Endothelial cell of umbilical vein (primary cell): ENCODE measurements around the gene SENP7. TPM values are rescaled to one million over a fixed set of nuclear protein-coding genes. Genes with fewer than 3 reads are reported as not detected.

Experiments used
- BruUV-seq: library from RNA; stranded (reverse); fragments of 400-500 nt; replicated peaks from 2 replicates; lab custom pipeline; 2021; lab: Mats Ljungman, UMichigan
- CTCF ChIA-PET: fragments of 300-600, 350-600 bp; sonication (Branson Sonifier 250); formaldehyde crosslinking; loops from one replicate; lab custom pipeline; 2021; ENCODE audit warnings: antibody characterized with exemption, inconsistent platforms; lab: Charles Lee
- POLR2A ChIA-PET: fragments of 300-600, 350-600 bp; sonication (Branson Sonifier 250); formaldehyde crosslinking; loops from one replicate; lab custom pipeline; 2021; ENCODE audit warnings: antibody characterized with exemption, inconsistent platforms; lab: Charles Lee
- DNase-seq: peaks from one replicate; pipeline ENCODE4 v3.0.0-alpha.2; 2011; ENCODE audit warnings: low read depth, low spot score
- FAIRE-seq: peaks from 2 replicates; lab custom pipeline; 2011; peaks lifted over from hg19 to GRCh38; lab: Jason Lieb, UNC
- H2AFZ ChIP-seq: 2 replicates; pipeline ENCODE4 v1.6.0; 2012; ENCODE audit warnings: low read depth, low read length, control low read depth, inconsistent platforms
- H3K27ac ChIP-seq: 2 replicates; pipeline ENCODE4 v1.5.1; 2011; ENCODE audit warnings: low read depth, mild to moderate bottlenecking, control low read depth, low read length, moderate library complexity; ENCODE audit not compliant: insufficient read depth
- H3K27me3 ChIP-seq, 2 experiments: 2 replicates each; pipeline versions ENCODE4 v1.6.0 to v1.6.1; 2011; ENCODE audit warnings: low read length in 2 of 2, mixed read lengths in 1 of 2; ENCODE audit not compliant: control insufficient read depth in 2 of 2, insufficient read depth in 2 of 2
- H3K36me3 ChIP-seq, 2 experiments: 2 replicates in 1 of 2; 3 replicates in 1 of 2; pipeline ENCODE4 v1.5.1; 2011; ENCODE audit warnings: low read length in 2 of 2, mild to moderate bottlenecking in 1 of 2, moderate library complexity in 1 of 2; ENCODE audit not compliant: control insufficient read depth in 2 of 2, insufficient read depth in 2 of 2; ENCODE audit errors: extremely low read depth in 1 of 2
- H3K4me1 ChIP-seq: 3 replicates; pipeline ENCODE4 v1.5.1; 2011; ENCODE audit warnings: mild to moderate bottlenecking, low read length; ENCODE audit not compliant: control insufficient read depth, insufficient read depth; ENCODE audit errors: extremely low read depth
- H3K4me2 ChIP-seq: 2 replicates; pipeline ENCODE4 v1.6.1; 2011; ENCODE audit warnings: low read length, control low read depth, mixed read lengths; ENCODE audit not compliant: insufficient read depth
- H3K4me3 ChIP-seq, 3 experiments: fragments of 200-600 bp in 1 of 3; sonication (generic), shearing (Covaris generic) in 1 of 3; replicated peaks in 1 of 3; 2 replicates each; pipeline ENCODE4 v1.5.1; 2011 to 2016; ENCODE audit warnings: control low read depth in 3 of 3, low read length in 3 of 3, mild to moderate bottlenecking in 2 of 3, inconsistent platforms in 1 of 3, low read depth in 1 of 3, moderate library complexity in 1 of 3; ENCODE audit not compliant: insufficient read depth in 1 of 3
- H3K79me2 ChIP-seq: 2 replicates; pipeline ENCODE4 v1.6.0; 2012; ENCODE audit warnings: low read length, inconsistent platforms; ENCODE audit not compliant: control insufficient read depth, insufficient read depth
- H3K9ac ChIP-seq: replicated peaks from 2 replicates; pipeline ENCODE3; 2011; ENCODE audit warnings: low read length, control low read depth; ENCODE audit not compliant: insufficient read depth; ENCODE audit errors: extremely low read depth
- H3K9me1 ChIP-seq: replicated peaks from 3 replicates; pipeline ENCODE4 v1.6.0; 2011; ENCODE audit warnings: mild to moderate bottlenecking, low read length; ENCODE audit not compliant: control insufficient read depth, insufficient read depth; ENCODE audit errors: extremely low read depth
- H3K9me3 ChIP-seq: replicated peaks from 2 replicates; pipeline ENCODE4 v1.5.1; 2012; ENCODE audit warnings: low read length, inconsistent platforms; ENCODE audit not compliant: control insufficient read depth, insufficient read depth
- H4K20me1 ChIP-seq: replicated peaks from 2 replicates; pipeline ENCODE3; 2011; ENCODE audit warnings: mild to moderate bottlenecking, low read length; ENCODE audit not compliant: control insufficient read depth, insufficient read depth; ENCODE audit errors: extremely low read depth
- EZH2 ChIP-seq: IDR thresholded peaks from 2 replicates; pipeline ENCODE4 v1.6.1; 2012; ENCODE audit warnings: borderline replicate concordance, low read depth, mild to moderate bottlenecking, moderate library complexity, low read length, inconsistent platforms; ENCODE audit not compliant: severe bottlenecking
- FOS ChIP-seq: IDR thresholded peaks from 2 replicates; pipeline ENCODE4 v1.6.1; 2011; ENCODE audit warnings: mild to moderate bottlenecking, low read length, moderate library complexity, borderline replicate concordance; ENCODE audit not compliant: insufficient read depth
- GATA2 ChIP-seq: IDR thresholded peaks from 2 replicates; pipeline ENCODE4 v1.7.0; 2011; ENCODE audit warnings: low read depth, mild to moderate bottlenecking, moderate library complexity, mixed read lengths, low read length; ENCODE audit not compliant: insufficient read length, insufficient read depth
- JUN ChIP-seq: IDR thresholded peaks from 2 replicates; pipeline ENCODE4 v1.6.1; 2011; ENCODE audit warnings: borderline replicate concordance, low read depth; ENCODE audit not compliant: insufficient read length, insufficient read depth
- MYC ChIP-seq: IDR thresholded peaks from one replicate; pipeline ENCODE4 v1.6.1; 2011; ENCODE audit warnings: mild to moderate bottlenecking, low read depth, low read length
- POLR2A ChIP-seq: IDR thresholded peaks from 2 replicates; pipeline ENCODE4 v1.6.1; 2012; ENCODE audit warnings: low read depth, mild to moderate bottlenecking, control low read depth, low read length
- POLR2AphosphoS5 ChIP-seq: IDR thresholded peaks from 2 replicates; pipeline ENCODE4 v1.6.1; 2012; ENCODE audit warnings: low read depth, mild to moderate bottlenecking, control low read depth, low read length, moderate library complexity; ENCODE audit not compliant: insufficient read depth
- dilution Hi-C: fragments of 300-500 bp; cut with MboI; formaldehyde crosslinking; loops from one replicate; pipeline ENCODE4 v1.15.0; 2019; ENCODE audit warnings: low sequenced_read_pairs; ENCODE audit not compliant: extremely low pct_ligation_motif_present
- intact Hi-C: fragments of 100-400 bp; cut with micrococcal nuclease; formaldehyde crosslinking; loops from one replicate; pipeline ENCODE4 v1.10.0; 2022
- polyA plus RNA-seq, 4 experiments: library from polyadenylated mRNA; depleted of rRNA in 3 of 4; stranded (reverse) in 3 of 4; unstranded in 1 of 4; fragments of >200 nt; gene quantifications; 2 replicates each; pipeline versions ENCODE4 v1.2.1 to v1.2.3, GENCODE V29; 2011 to 2012; ENCODE audit warnings: missing spikeins in 1 of 4
- total RNA-seq: library from RNA; stranded (reverse); gene quantifications from 2 replicates; pipeline ENCODE4 v1.2.3, GENCODE V29; 2021
- TF ChIP-seq, protein P1 (sequence below), 2 donors: IDR thresholded peaks; 1 replicate in 1 of 2; 2 replicates in 1 of 2; pipeline ENCODE4 v1.5.1; 2011; ENCODE audit warnings: low read length in 2 of 2, mild to moderate bottlenecking in 2 of 2, moderate library complexity in 2 of 2, control low read depth in 1 of 2, inconsistent platforms in 1 of 2, low read depth in 1 of 2; ENCODE audit not compliant: insufficient read depth in 1 of 2; ENCODE audit errors: extremely low read depth in 1 of 2
- TF ChIP-seq, protein P2 (sequence below): IDR thresholded peaks from 2 replicates; pipeline ENCODE4 v1.6.1; 2011; ENCODE audit not compliant: insufficient read depth, insufficient read length

The SENP7 gene
- total and polyA plus RNA-seq, 2 donors (not counting 3 experiments of a cell fraction or from before 2014, with no cell fraction given): 5.1 to 18.7 TPM

DNA sequence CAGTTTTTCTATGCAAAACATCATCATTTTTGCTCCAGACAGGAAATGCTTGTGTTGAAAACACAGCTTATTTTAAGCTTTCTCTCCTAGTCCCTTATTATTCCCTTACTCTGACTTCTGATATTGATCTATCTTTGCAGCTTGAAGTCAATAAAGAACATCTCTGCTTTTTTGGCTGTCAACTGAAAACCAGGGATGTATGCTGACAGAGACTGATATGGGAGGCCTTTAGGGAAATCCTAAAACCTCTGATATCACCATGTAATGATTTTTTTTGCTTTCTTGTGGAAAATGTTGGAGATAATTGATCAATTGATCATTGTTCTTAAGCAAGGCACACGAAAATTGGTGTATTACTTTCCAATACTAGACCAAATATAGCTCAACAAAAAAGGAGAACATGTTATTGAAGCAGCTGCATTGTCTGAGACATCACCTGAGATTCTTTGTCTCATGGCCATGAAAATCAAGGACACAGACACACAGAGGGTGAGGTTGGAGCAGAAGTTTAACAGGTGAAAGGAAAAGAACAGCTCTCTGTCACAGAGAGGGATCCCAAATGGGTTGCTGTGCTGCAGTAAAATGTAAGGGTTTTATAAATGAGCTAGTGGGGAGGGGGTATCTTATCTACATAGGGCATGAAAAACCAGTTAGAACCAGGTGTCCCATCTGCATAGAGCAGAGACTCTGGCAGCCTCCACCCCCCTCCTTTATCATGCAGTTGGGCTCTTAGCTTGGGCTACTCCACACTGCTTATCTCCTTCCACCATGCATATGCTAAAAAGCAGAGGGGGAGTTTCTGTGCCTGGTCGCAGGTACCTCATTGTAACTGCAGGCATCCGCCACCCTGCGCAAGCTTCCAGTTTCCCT, 17.0 kb upstream of the SENP7 start:
- POLR2A ChIA-PET: no interaction called here
- TF ChIP-seq POLR2A: no peak
- no peak for TF ChIP-seq GATA2
- TF ChIP-seq POLR2AphosphoS5: no peak
- TF ChIP-seq, protein P1, sequence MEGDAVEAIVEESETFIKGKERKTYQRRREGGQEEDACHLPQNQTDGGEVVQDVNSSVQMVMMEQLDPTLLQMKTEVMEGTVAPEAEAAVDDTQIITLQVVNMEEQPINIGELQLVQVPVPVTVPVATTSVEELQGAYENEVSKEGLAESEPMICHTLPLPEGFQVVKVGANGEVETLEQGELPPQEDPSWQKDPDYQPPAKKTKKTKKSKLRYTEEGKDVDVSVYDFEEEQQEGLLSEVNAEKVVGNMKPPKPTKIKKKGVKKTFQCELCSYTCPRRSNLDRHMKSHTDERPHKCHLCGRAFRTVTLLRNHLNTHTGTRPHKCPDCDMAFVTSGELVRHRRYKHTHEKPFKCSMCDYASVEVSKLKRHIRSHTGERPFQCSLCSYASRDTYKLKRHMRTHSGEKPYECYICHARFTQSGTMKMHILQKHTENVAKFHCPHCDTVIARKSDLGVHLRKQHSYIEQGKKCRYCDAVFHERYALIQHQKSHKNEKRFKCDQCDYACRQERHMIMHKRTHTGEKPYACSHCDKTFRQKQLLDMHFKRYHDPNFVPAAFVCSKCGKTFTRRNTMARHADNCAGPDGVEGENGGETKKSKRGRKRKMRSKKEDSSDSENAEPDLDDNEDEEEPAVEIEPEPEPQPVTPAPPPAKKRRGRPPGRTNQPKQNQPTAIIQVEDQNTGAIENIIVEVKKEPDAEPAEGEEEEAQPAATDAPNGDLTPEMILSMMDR (IDR thresholded peaks at IDR 0.05; ENCODE audit: extremely low read depth in 1 of 2, insufficient read depth in 1 of 2, low read depth in 1 of 2, low read length in 2 of 2): no peak
- dilution Hi-C loops: no loop called here
- Histone ChIP-seq H3K79me2 (no peaks in the 10 kb centered on the region), H3K4me2 (no peak overlapping the region), H2AFZ (no peak overlapping the region), H3K9me3 (no peaks in the 10 kb centered on the region), H3K9me1 (no peaks in the 10 kb centered on the region), H3K27ac (no peak overlapping the region), H3K9ac (no peak overlapping the region), H3K4me1 (peaks cover 32% of the 10 kb centered on the region), H3K4me3 (no peak overlapping the region), H4K20me1 (no peaks in the 10 kb centered on the region), H3K27me3 (no peaks in the 10 kb centered on the region), H3K36me3 (no peaks in the 10 kb centered on the region)
- FAIRE-seq (no peak), DNase-seq (no peak)
- no TSS peak for BruUV-seq
- CTCF ChIA-PET: interaction anchor here (0.6 to 2.0 kb wide), 3 partner anchors 9 to 1698 kb away, joined by 3 to 7 read pairs (median 5); no protein-coding TSS in a partner anchor
- intact Hi-C loops: no loop called here

DNA sequence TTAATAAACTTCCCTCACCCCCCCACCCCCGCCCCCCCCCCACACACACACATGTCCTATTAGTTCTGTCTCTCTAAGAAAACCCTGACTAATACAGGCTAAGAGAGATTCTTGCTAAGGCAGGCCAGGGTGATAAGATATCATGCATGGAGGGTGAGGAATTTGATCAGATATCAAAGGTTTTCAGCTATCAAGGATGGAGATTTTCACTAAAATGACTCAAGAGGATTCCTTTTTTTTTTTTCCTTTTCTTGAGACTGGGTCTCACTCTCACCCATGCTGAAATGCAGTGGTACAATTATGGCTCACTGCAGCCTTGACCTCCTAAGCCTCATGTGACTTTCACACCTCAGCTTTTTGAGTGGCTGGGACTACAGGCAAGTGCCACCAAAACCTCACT, 14.9 kb upstream of the SENP7 start:
- no peak overlapping the region for H3K4me2 ChIP-seq
- intact Hi-C loops: no loop called here
- H3K9ac ChIP-seq: no peak overlapping the region
- peaks cover 25% of the 10 kb centered on the region for H3K4me1 ChIP-seq
- no peaks in the 10 kb centered on the region for H3K9me1 ChIP-seq
- no TSS peak for BruUV-seq
- FAIRE-seq (no peak), DNase-seq (no peak)
- H3K27ac ChIP-seq: no peak overlapping the region
- TF ChIP-seq EZH2 (no peak), POLR2AphosphoS5 (no peak), GATA2 (no peak), MYC (no peak), FOS (no peak), POLR2A (no peak), JUN (no peak)
- TF ChIP-seq, protein P1 (IDR thresholded peaks at IDR 0.05; ENCODE audit: extremely low read depth in 1 of 2, insufficient read depth in 1 of 2, low read depth in 1 of 2, low read length in 2 of 2): no peak
- TF ChIP-seq, protein P2, sequence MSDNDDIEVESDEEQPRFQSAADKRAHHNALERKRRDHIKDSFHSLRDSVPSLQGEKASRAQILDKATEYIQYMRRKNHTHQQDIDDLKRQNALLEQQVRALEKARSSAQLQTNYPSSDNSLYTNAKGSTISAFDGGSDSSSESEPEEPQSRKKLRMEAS: no peak
- H3K79me2 ChIP-seq: no peaks in the 10 kb centered on the region
- POLR2A ChIA-PET: no interaction called here
- no peak overlapping the region for H3K4me3 ChIP-seq
- dilution Hi-C loops: no loop called here
- CTCF ChIA-PET: no interaction called here
- no peak overlapping the region for H2AFZ ChIP-seq
- no peaks in the 10 kb centered on the region for H3K36me3 ChIP-seq
- H4K20me1 ChIP-seq: no peaks in the 10 kb centered on the region
- no peaks in the 10 kb centered on the region for H3K9me3 ChIP-seq
- H3K27me3 ChIP-seq: no peaks in the 10 kb centered on the region
